Right cardiac atrium (tissue), 5 donors: Measurements from ENCODE around the gene TOMT. TPM values are rescaled to one million over a fixed set of nuclear protein-coding genes. Genes with fewer than 3 reads are reported as not detected.
A peak's percentile ranks its signal among the peaks of the same experiment; 100 is the strongest.

Experiments used
- ATAC-seq, 2 donors: fragments of 200-7000 bp; cut with Tn5 transposase; one replicate each; pipeline versions ENCODE4 v1.8.0 to v1.9.1; 2020; ENCODE audit warnings: moderate library complexity in 2 of 2, mild to moderate bottlenecking in 1 of 2
- DNase-seq, 3 donors: peaks; one replicate each; pipeline ENCODE4 v3.0.0-alpha.2; 2020
- H3K27ac ChIP-seq: one replicate; pipeline ENCODE4 v1.5.1; 2013; ENCODE audit warnings: mild to moderate bottlenecking, low read length, control low read depth, moderate library complexity
- H3K27me3 ChIP-seq: one replicate; pipeline ENCODE4 v1.6.1; 2013; ENCODE audit not compliant: control insufficient read depth, insufficient read depth
- H3K4me1 ChIP-seq: one replicate; pipeline ENCODE4 v1.6.1; 2013; ENCODE audit warnings: low read length; ENCODE audit not compliant: control insufficient read depth, insufficient read depth
- H3K4me3 ChIP-seq: one replicate; pipeline ENCODE4 v1.5.1; 2013; ENCODE audit warnings: low read length, control low read depth
- H3K9me3 ChIP-seq: one replicate; pipeline ENCODE4 v1.6.1; 2013; ENCODE audit warnings: low read length; ENCODE audit not compliant: control insufficient read depth
- WGBS: extraction: QIAGEN DNeasy Blood & Tissue Kit; methylation state at CpG from one replicate; pipeline ENCODE4 v1.1.7; 2013; 5-methylcytosine and 5-hydroxymethylcytosine counted together
- intact Hi-C, 4 donors: fragments of 100-400 bp; cut with DNase I; formaldehyde crosslinking; loops; one replicate each; pipeline versions ENCODE4 v1.11.0 to v1.14.0; 2022 to 2023
- polyA plus RNA-seq: library from polyadenylated mRNA; stranded (reverse); fragments of 200-250 nt; gene quantifications from one replicate; pipeline ENCODE4 v1.2.3, GENCODE V29; 2013
- total RNA-seq, 4 donors: library from RNA; stranded (reverse); fragmentation: NEBNext Ultra II Directional; extraction: Animal tissue kit (Norgen Biotek cat#: 25700); gene quantifications; one replicate each; pipeline ENCODE4 v1.2.1, GENCODE V29; 2021
- donor health status: healthy with polysubstance abuse.
- donor health status: DM: no; HTN: yes; CAD: no.
- donor health status: DM: no; HTN: no; CAD: no.
- donor health status: DM: no; HTN: yes; CAD: no; lungs with severe emphysema.
- donor health status: DM: yes; HTN: yes; CAD: no.

Gene TOMT
- total and polyA plus RNA-seq, 5 donors, result not detected

GRCh38 chr11:72075756-72076155 is 30.0 kb upstream of the TOMT start:
- Histone ChIP-seq H3K4me3 (no peak overlapping the region), H3K27me3 (no peaks in the 10 kb centered on the region)
- intact Hi-C loops, result loop anchor here in 1 of 4 donors (5.0 kb wide), 1 partner anchor 33 kb away; no protein-coding TSS in a partner anchor

GRCh38 chr11:72078477-72078876 is 27.2 kb upstream of the TOMT start:
- Histone ChIP-seq H3K27me3 (no peaks in the 10 kb centered on the region), H3K4me3 (no peak overlapping the region), H3K27ac (peak overlapping the region; percentile 14), H3K4me1 (no peaks in the 10 kb centered on the region), H3K9me3 (no peaks in the 10 kb centered on the region)
- DNase-seq (no peak), ATAC-seq (no peak)
- intact Hi-C loops, result loop anchor here in 1 of 4 donors (5.0 kb wide), 1 partner anchor 36 kb away; no protein-coding TSS in a partner anchor
- 83% methylated on average over 6 of the region's 6 CpGs for WGBS

More at GRCh38 chr11:72075756-72076155, 30.0 kb upstream of the TOMT start:
- ATAC-seq, result no peak
- no peak overlapping the region for H3K27ac ChIP-seq
- H3K9me3 ChIP-seq, result no peaks in the 10 kb centered on the region
- 90% methylated on average over 4 of the region's 4 CpGs for WGBS
- peaks cover 2% of the 10 kb centered on the region for H3K4me1 ChIP-seq
- no peak for DNase-seq

DNA sequence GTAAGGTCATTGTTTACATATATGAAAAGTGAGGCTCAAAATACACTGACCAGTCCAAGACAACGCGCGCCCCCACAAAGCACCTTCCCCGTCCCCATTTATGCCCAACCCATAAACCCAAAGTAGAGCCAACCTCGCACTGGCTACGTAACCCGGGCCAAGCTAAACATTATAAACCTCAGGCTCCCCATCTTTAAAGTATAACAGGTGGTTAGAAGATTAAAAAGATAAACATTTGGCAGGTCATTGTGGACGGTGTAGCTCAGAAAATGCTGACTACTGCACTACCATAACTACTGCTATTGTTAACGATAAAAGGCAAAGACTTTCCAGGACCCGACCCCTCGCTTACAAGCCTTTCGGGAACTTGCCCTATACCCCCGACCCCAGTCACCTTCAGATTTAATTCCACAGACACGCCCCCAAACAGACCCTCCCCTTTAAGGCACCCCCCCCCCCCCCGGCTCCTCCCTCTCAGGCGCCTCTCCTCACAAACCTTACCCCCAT is 25.9 kb upstream of the TOMT start:
- ATAC-seq, result peak; percentile 0 to 64
- WGBS, result 5% methylated on average over 16 of the region's 16 CpGs
- intact Hi-C loops, result loop anchor here in 3 of 4 donors (5.0 kb wide), 2 partner anchors 38 to 53 kb away; no protein-coding TSS in a partner anchor

GRCh38 chr11:72080326-72081183 is 25.2 kb upstream of the TOMT start, which contains the start of the genes LRRC51 and NUMA1:
Gene LRRC51, plus strand, starts transcription at chr11:72080850. Its CDS starts 8,234 bp downstream, at chr11:72089084.
Gene NUMA1, minus strand, starts transcription at chr11:72080542. Its CDS starts 44,599 bp downstream, at chr11:72035943.
- H3K4me1 ChIP-seq, result no peaks in the 10 kb centered on the region
- H3K27ac ChIP-seq, result peak within 1 kb of the TSS; percentile 95
- ATAC-seq (peak; percentile 98), DNase-seq (peak; percentile 99 to 100 (median 99))
- no peaks in the 10 kb centered on the region for H3K27me3 ChIP-seq
- under 1% methylated on average over 60 of the region's 60 CpGs for WGBS
- no peaks in the 10 kb centered on the region for H3K9me3 ChIP-seq
- intact Hi-C loops, result loop anchor here in 2 of 4 donors (5.0 kb wide), 2 partner anchors 38 to 53 kb away; no protein-coding TSS in a partner anchor
- peak within 1 kb of the TSS; percentile 72 for H3K4me3 ChIP-seq

More for the DNA sequence above, 25.9 kb upstream of the TOMT start:
- no peaks in the 10 kb centered on the region for H3K27me3 ChIP-seq
- DNase-seq, result no peak
- no peaks in the 10 kb centered on the region for H3K4me1 ChIP-seq
- H3K9me3 ChIP-seq, result no peaks in the 10 kb centered on the region
- H3K27ac ChIP-seq, result peak overlapping the region; percentile 95
- H3K4me3 ChIP-seq, result peak overlapping the region; percentile 72

DNA sequence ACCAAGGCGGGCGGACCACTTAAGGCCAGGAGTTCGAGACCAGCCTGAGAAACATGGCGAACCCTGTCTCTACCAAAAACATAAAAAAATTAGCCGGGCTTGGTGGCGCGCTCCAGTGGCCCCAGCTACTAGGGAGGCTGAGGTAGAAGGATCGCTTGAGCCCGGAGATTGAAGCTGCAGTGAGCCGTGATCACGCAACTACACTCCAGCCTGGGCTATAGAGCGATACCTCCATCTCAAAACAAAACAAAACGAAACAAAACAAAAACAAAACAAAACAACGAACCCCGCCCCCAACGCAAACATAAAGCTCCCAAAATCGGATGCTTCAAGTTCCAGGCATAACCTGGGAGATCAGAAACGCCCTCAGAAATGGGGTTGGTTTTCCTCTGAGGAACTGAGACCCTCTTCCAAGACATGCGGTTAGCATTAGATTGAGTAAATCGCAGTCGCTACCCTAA is 24.5 kb upstream of the TOMT start:
- WGBS, result 74% methylated on average over 21 of the region's 21 CpGs

GRCh38 chr11:72081821-72082453 is 23.8 kb upstream of the TOMT start:
- ATAC-seq, result no peak
- Histone ChIP-seq H3K4me1 (no peaks in the 10 kb centered on the region), H3K4me3 (no peak overlapping the region), H3K9me3 (no peaks in the 10 kb centered on the region), H3K27ac (no peak overlapping the region), H3K27me3 (no peaks in the 10 kb centered on the region)
- intact Hi-C loops, result loop anchor here in 2 of 4 donors (5.0 kb wide), 2 partner anchors 40 to 55 kb away; no protein-coding TSS in a partner anchor
- WGBS, result 93% methylated on average over 3 of the region's 3 CpGs
- no peak for DNase-seq

More for the DNA sequence above, 24.5 kb upstream of the TOMT start:
- intact Hi-C loops, result loop anchor here in 2 of 4 donors (5.0 kb wide), 2 partner anchors 39 to 54 kb away; no protein-coding TSS in a partner anchor
- H3K9me3 ChIP-seq, result no peaks in the 10 kb centered on the region
- H3K27ac ChIP-seq, result peak overlapping the region; percentile 93
- H3K4me1 ChIP-seq, result no peaks in the 10 kb centered on the region
- H3K4me3 ChIP-seq, result peak overlapping the region; percentile 72
- DNase-seq (no peak), ATAC-seq (no peak)
- H3K27me3 ChIP-seq, result no peaks in the 10 kb centered on the region

GRCh38 chr11:72083414-72083813 is 22.3 kb upstream of the TOMT start:
- Histone ChIP-seq H3K27me3 (no peaks in the 10 kb centered on the region), H3K27ac (no peak overlapping the region), H3K9me3 (no peaks in the 10 kb centered on the region), H3K4me3 (no peak overlapping the region), H3K4me1 (no peaks in the 10 kb centered on the region)
- DNase-seq (no peak), ATAC-seq (no peak)
- 93% methylated on average over 2 of the region's 2 CpGs for WGBS
- intact Hi-C loops, result loop anchor here in 2 of 4 donors (5.0 kb wide), 2 partner anchors 41 to 56 kb away; no protein-coding TSS in a partner anchor

- 86% methylated on average over 4 of the region's 4 CpGs for WGBS
- no peaks in the 10 kb centered on the region for H3K27me3 ChIP-seq
- no peaks in the 10 kb centered on the region for H3K9me3 ChIP-seq
- no peaks in the 10 kb centered on the region for H3K4me1 ChIP-seq
- no peak for ATAC-seq
- no peak overlapping the region for H3K27ac ChIP-seq
- intact Hi-C loops, result loop anchor here in 2 of 4 donors (5.0 kb wide), 2 partner anchors 42 to 57 kb away; no protein-coding TSS in a partner anchor
- no peak for DNase-seq
- no peak overlapping the region for H3K4me3 ChIP-seq
These were observed 21.6 kb upstream of the TOMT start for GRCh38 chr11:72084076-72084475.

GRCh38 chr11:72084965-72085364 is 20.8 kb upstream of the TOMT start:
- intact Hi-C loops, result loop anchor here in 2 of 4 donors (5.0 kb wide), 2 partner anchors 43 to 58 kb away; no protein-coding TSS in a partner anchor
- ATAC-seq, result no peak
- Histone ChIP-seq H3K4me3 (no peak overlapping the region), H3K27me3 (no peaks in the 10 kb centered on the region), H3K9me3 (no peaks in the 10 kb centered on the region), H3K27ac (no peak overlapping the region), H3K4me1 (no peaks in the 10 kb centered on the region)
- 90% methylated on average over 1 of the region's 1 CpG for WGBS
- DNase-seq, result no peak

DNA sequence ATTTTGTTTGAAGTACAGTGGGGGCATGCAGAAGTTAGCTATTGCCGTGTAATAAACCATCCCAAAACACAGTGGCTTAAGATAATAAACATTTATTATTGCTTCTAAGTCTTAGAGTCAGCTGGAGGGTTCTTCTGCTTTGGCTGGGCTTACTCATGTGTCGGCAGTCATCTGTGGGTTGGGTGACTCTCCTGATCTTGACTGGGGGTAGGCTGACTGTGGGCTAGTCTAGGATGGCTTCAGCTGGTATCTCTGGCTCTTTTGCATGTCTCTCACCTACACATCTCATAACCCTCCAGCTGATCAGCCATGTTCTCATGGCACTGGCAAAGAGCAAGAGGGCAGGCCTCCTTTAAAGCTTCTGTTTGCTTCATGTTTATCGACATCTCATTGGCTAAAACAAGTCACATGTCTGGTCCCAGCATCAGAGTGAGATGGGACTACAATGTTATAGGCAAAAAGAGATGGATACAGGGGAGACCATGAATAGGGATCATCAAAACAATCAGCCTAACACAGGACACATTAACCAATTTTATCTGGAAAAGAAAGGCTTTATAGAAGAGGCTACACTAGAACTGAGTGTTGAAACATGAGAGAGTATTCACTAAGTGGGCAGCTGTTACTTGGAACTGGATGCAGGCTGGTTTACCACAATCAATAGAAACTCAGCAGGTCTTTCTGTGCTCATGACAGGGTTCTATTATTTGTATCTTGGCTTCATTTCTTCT is 19.9 kb upstream of the TOMT start:
- Histone ChIP-seq H3K4me3 (no peak overlapping the region), H3K4me1 (no peaks in the 10 kb centered on the region), H3K27ac (no peak overlapping the region), H3K27me3 (no peaks in the 10 kb centered on the region), H3K9me3 (no peaks in the 10 kb centered on the region)
- WGBS, result 91% methylated on average over 3 of the region's 3 CpGs
- ATAC-seq (no peak), DNase-seq (no peak)
- intact Hi-C loops, result no loop called here
